GM19193 (cell line): Measurements from ENCODE around the gene PSD2.

Source experiments
- POLR2A ChIP-seq: IDR thresholded peaks from 4 replicates; pipeline ENCODE4 v1.6.1; 2011; ENCODE audit not compliant: insufficient read depth, insufficient read length; ENCODE audit errors: extremely low read depth

Gene PSD2

DNA sequence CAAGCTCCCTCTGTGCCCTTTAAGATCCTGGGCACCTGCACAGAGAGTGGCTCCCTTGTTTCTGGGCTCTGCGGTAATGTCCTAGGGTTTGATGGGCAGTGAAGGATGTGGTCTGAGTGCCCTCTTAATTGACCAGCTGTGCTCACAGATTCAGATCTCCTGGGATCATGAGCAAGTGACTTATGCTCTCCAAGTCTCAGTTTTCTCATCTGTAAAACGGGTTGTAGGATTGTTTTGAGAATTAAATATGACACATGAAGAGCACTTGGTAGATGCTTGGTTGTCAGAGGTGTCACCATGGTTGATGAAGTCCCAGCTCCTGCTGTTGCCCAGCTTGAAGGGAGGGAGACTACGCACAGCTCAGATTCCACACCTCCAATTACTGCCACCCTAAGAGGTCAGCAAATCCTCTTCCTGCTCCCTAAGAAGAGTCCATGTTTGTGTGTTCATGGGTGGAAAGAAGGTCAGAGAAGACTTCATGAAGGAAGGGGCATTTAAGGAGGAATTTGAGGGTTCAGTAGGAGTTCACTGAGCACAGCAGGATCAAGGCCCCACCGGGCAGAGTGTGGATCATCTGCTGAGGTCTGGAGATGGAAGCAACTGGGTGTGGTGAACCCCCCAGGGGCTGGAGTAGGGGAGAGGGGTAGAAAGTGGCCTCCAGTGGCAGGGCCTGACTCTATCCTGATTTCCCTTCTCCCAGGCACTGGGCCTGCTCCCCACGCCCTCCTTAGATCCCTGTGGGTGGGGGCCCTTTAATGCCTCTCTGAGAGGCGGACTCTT is 1.4 kb upstream of the PSD2 start:
- no peak for TF ChIP-seq POLR2A

DNA sequence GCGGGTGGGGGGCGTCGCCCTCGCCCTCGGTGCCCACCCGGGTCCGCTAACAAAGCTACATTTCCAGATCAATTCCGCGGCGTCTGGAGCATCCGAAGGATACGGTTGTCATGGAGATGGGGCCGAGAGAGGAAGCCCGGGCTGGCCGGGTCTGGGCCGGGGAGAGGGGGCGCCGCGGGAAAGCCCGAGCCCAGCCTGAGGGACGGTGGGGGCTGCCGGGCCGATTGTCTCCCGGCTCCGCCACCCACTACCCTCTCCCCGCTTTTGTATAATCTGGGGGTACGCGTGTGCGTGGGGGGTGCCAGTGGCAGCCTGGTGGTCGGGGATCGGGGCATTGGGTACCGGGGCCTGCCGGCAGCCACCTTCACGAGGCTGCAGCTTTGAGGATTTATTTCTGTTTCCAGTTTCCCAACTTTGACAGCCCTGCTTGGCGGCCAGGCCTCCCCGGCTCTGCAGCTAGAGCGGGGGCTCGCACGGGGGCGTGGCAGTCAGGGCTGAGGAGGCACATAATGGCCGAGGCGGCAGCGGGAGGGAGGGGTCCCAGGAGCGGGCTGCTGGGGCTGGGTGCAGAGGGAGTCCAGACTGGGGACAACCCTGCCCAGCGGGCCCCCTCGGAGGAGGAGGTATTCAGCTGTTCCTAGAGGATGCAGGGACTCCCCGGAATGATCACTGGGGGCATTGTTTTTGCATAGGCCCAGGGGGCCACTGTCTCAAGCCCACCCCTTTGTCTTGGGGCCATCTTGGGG is 626 bp downstream of the PSD2 start:
- TF ChIP-seq POLR2A, result no peak

DNA sequence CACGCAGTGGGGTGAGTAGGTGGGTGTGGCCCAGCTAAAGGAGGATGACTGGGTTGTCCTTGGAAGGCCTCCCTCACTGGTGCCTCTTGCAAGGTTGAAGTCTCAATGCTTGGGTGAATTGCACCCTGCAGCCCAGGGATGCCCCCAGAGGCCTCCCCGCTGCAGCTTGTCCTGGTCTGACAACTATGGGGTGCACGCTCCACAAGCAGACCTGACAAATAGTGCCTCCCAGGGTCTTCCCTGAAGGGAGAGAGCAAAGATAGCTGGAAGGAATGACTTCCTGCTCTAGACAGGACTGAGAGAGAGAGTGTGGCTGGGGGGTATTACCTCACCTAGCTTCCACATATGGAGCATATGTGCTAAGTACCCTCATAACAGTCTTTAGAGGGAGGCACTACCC is 1.7 kb downstream of the PSD2 start:
- no peak for TF ChIP-seq POLR2A

DNA sequence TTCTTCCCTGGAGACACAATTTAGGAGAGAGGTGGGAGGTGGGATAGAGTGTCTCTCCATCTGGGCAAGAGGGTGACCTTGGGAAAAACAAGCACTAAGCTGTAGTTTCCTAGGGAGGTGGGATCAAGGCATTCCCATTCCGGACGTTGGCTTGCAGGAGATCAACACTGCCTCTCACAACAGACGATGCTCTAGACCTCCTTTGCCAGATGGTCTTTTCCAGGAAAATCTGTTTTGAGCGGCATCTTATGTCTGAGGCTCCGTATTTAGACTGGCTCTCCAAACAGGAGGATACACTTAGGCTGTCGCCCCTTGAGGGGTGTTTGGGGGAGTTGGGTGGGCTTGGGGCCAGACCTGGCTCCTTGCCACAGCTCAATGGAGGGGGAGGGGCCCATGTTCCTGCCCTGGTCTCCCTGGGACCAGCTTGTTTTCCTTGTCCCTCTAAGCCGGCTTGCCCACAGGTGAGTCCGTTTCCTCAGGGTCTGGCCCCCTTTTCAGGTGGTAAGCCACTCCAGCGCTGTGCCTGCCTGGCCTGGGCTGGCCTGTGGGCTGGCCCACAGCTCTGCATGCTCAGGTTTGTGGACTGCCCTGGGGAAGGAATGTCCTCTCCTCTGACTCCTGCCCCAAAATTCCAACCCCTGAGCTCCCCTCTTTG is 2.4 kb downstream of the PSD2 start:
- TF ChIP-seq POLR2A, result no peak

DNA sequence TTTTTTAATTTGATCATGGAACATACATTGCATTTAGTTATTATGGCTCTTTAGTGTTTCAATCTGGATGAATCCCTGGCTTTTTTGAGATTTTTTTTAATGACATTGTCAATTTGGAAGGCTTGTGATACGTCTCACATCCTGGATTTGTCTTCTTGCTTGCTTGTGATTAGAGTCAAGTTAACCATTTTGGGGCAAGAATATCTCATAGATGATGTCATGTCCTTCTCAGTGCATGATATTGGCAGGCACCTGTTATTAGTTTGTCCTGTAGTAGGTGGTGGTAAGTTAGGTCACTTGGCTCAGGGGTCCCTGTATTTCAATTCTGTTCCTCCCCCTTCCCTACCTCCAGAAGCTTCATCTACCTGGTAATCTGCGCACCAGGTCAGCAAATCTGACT is 3.3 kb downstream of the PSD2 start:
- no peak for TF ChIP-seq POLR2A

DNA sequence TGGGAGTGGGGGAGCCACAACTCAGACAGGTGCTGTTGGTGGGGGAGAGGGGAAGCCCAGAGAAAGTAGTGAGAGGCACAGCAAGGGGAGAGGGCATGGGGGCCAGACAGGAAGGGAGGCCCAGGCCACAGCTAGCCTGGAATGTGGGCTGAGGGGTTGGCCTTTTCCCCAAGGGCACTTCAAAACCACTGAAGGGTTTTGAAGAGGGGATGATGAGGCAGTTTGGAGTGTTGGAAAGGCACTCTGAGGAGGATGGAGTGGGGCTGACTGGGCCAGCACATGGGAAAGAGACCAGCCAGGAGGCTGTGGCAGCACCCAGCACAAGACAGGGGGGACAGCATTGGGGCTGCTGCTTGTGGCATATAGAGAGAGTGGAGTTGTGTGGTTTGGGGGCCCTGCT is 3.8 kb downstream of the PSD2 start:
- no peak for TF ChIP-seq POLR2A

DNA sequence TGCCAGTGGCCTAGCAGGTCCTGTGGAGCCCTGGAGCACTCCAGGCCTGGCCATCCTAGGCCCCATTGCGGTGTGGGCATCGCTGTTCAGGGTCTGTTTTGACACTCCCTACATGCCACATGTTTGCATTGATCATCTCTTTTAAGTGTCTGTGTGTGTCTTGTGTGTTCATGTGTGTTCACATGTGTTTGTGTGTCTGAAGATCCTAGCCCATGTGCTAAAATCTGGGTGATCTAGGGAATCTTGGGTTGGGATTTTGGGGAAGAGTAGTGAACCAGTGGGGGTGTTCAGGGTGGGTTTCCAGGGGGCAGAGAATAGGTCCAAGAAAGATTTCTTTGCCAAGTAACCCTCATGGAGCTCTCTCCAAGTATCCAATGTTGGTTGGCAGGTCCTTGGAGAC is 8.4 kb downstream of the PSD2 start:
- TF ChIP-seq POLR2A, result no peak

DNA sequence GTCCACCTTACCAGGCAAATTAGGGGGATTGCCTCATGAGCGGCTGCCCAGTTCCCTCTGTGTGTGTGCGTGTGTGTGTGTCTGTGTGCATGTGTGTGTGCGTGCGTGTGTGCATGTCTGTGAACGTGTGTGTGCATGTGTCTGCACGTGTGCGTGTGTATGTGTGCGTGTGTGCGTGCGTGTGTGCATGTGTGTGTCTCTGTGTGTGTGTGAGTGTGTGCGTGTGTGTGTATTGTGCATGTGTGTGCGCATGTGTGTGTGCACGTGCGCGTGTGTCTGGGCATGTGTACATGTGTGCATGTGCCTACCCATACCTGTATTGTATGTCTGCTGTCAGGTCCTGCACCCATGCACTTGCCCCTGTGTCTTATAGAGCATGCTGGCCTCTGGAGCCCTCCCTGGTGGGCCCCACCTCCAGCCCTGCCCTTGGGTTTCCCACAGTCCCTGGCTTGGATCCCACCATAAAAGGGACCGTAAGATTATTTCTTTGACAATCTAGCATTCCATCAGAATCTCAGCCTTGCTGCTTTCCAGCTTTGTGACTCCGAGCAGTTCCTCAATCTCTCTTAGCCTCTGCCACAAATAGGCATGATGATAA is 9.3 kb downstream of the PSD2 start:
- no peak for TF ChIP-seq POLR2A

DNA sequence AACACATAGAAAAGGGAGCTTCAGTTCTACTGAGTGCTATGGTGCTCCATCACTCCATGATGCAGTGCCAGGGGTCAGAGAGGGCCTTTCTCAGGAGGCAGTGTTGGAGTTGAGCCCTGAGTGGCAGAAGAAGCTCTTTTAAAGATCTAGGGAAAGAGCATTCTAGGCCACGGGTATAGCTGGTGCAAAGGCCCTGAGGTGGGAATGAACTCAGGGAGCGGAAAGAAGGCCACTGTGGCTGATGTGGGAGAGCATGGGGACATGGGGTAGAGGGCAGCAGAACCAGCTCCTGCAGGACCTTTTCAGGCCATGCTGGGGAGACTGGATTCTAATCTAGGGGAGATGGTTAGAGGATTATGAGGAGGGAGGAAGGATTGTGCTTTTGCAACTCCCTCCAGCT is 9.9 kb downstream of the PSD2 start:
- no peak for TF ChIP-seq POLR2A

DNA sequence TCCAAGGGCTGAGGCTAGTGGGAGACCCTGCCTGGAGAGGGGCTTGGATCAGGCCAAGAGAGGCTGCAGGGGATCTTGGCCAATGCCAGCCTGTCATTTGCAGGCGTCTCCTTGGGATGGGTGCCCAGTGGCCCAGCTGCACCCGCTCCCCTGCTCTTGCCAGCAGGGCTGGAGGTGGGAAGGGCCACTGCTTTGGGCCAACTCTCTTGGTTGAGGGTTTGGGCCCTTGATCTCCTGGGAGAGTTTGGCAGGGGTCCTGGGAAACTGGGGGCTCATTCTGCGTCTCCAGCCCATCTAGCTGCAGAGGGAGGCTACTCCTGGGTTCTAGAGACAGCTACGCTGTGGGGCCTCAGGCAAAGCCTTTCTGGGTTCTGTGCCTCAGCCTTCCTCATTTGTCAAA is 10.5 kb downstream of the PSD2 start:
- TF ChIP-seq POLR2A, result no peak

DNA sequence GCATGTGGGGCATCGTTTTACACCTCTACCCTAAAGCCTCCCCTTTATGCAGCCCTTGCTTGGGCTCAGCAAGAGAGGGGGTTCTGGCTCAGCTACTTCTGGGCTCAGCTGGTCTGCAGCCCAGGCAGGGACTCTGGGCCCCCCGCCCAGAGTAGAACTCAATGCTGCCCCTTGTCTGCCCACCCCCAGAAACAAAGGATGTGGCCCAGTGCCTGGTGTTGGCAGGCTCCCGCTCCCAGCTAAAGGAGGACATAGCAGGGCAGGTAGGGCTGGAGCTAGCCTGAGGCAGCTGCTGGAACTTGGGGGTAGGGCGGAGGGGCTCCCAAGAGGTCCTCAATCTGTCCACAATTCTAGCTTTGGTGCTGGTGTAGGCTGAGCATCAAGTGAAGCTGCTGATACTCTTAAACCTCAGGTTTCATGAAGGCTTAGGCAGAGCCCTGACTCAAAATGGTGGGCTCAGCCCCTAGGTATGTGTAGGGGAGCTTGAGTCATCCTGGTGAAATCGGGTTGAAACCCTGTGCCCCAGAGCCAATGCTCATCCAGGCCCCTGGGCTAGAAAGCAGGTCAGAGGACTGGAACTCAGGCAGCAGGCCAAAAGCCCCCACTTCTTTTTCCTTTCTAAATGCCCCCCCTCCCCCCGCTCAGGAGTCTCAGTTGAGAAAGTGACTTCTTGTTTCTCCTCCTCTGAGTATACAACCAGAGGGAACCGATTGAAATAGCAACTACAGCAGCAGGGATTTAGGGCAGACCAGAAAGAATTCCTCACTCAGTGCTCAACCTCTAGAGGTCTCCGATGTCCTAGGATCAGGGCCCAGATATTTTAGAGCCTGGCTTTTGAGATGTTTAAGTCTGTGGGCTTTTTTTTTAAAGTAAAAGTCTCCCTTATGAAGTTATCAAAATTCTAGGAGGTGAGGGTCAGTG is 11.4 kb downstream of the PSD2 start:
- TF ChIP-seq POLR2A, result no peak

DNA sequence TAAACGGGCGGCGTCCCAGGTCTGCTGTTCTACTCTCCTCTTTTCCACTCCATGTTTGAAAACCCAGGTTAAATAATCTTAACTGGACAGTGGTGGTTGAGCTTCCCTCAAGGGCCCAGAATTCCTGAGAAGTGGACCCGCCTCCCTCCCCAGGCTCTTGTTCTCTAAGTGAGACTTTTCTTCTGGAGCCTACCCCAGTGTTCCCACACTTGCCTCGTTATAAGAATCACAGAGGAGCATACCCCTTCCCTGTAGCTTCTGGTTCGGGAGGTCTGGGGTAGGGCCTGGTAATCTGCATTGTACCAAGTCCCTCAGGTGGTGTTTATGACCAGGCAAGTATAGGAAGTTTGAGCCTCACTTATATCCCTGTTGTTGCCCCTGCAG is 12.0 kb downstream of the PSD2 start:
- TF ChIP-seq POLR2A, result no peak

DNA sequence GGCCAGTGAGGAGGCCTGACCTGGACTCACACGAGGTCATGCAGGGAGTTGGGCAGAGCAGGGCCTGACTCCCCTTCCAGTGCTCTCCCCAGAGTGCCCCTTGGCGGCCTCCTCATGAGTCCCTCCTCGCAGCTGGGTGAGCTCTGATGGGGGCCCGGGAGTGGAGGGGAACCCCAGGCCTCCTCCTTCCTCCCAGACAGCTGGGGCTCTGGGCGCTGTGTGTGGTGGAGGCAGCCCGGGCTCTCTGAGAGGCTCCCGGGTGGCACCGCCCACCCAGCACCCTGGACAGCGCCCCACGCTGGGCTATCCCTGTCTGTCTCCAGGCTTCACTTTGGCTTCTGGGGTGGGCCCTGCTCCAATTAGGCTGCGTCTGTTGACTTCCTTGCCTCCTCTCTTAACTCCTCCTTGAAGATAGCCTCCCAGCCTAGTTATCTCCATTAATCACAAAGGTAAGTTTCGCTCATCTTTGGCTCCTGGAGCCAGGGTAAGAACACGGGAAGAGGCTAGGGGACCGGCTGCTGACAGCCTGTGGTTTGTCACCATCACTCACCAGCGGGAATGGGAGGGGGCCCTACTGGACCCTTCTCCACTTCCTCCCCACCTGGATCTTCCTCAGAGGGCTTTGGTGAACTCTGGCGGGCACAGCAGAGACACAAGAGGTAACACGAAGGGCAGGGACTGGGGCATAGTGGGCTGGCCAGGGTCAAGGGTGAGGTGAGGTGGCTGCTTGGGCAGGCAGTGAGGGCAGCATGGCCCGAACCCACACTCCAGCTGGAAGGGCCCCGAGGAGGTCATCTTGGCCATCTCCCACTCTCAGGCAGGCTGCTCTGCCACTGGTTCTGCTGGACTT is 13.1 kb downstream of the PSD2 start:
- no peak for TF ChIP-seq POLR2A
